ENCODE results near the gene ZNF277.

DNA sequence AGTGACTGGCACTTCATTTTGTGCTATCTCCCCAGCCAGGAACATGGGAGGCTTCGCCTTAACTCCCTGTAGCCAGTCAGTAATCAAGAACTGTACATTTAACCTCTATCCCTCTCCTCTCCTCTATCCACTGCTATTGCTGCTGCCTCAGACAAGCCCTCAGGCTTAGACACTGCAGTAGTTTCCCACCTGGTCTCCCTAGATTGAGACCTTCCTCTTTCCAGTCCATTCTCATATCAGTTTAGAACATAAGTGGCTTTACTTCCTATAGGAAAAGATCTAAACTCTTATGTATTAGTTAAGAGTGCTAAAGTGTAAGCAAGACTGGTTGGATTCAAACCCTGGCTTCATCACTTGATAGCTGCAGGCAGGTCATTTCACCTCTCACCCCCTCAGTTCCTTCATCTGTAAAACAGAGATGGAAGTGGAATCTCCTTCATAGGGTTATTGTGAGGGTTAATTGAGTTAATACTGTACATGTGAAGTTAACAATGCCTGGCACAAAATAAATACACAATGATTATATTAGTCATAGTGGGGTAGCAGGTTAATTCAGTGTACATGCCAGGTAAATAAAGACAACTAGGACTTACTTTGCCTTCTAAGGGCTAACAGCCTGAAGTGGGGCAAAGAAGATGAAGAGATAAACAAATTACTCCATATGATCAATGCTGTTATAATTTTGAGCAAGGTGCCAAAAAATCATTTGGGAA, 76.1 kb downstream of the ZNF277 start:
- TF ChIP-seq, protein P1, sequence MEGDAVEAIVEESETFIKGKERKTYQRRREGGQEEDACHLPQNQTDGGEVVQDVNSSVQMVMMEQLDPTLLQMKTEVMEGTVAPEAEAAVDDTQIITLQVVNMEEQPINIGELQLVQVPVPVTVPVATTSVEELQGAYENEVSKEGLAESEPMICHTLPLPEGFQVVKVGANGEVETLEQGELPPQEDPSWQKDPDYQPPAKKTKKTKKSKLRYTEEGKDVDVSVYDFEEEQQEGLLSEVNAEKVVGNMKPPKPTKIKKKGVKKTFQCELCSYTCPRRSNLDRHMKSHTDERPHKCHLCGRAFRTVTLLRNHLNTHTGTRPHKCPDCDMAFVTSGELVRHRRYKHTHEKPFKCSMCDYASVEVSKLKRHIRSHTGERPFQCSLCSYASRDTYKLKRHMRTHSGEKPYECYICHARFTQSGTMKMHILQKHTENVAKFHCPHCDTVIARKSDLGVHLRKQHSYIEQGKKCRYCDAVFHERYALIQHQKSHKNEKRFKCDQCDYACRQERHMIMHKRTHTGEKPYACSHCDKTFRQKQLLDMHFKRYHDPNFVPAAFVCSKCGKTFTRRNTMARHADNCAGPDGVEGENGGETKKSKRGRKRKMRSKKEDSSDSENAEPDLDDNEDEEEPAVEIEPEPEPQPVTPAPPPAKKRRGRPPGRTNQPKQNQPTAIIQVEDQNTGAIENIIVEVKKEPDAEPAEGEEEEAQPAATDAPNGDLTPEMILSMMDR (IDR thresholded peaks at IDR 0.05; ENCODE audit: insufficient read depth, low read length, poor library complexity, severe bottlenecking), result no peak
- TF ChIP-seq EZH2phosphoT487 (conservative IDR thresholded peaks at IDR 0.05; ENCODE audit: low read length), result no peak
